Measurements from ENCODE around the gene PROM2. TPM values are rescaled to one million over a fixed set of nuclear protein-coding genes. Genes with fewer than 3 reads are reported as not detected.

The PROM2 gene
- total RNA-seq, 1 experiment from 2014 or later: not detected

GRCh38 chr2:95279435-95280035 lies 5.3 kb downstream of the PROM2 start:
- DNase-seq (ENCODE audit: low read depth): no peak
- in situ Hi-C loops (cut with HindIII; ENCODE audit: low pct_unique_long_range_greater_than_20kb, low sequenced_read_pairs): no loop called here

- in situ Hi-C loops (cut with HindIII; ENCODE audit: low pct_unique_long_range_greater_than_20kb, low sequenced_read_pairs): no loop called here
- no peak for DNase-seq (ENCODE audit: low read depth)
Observed at GRCh38 chr2:95281071-95281470, 6.8 kb downstream of the PROM2 start.

- in situ Hi-C loops (cut with HindIII; ENCODE audit: low pct_unique_long_range_greater_than_20kb, low sequenced_read_pairs): no loop called here
- no peak for DNase-seq (ENCODE audit: low read depth)
Observed at GRCh38 chr2:95281786-95282185, 7.5 kb downstream of the PROM2 start.

GRCh38 chr2:95282458-95282857 lies 8.2 kb downstream of the PROM2 start:
- in situ Hi-C loops (cut with HindIII; ENCODE audit: low pct_unique_long_range_greater_than_20kb, low sequenced_read_pairs): no loop called here
- DNase-seq (ENCODE audit: low read depth): no peak

GRCh38 chr2:95283562-95283961 lies 9.3 kb downstream of the PROM2 start:
- DNase-seq (ENCODE audit: low read depth): no peak
- in situ Hi-C loops (cut with HindIII; ENCODE audit: low pct_unique_long_range_greater_than_20kb, low sequenced_read_pairs): no loop called here

- in situ Hi-C loops (cut with HindIII; ENCODE audit: low pct_unique_long_range_greater_than_20kb, low sequenced_read_pairs): no loop called here
- no peak for DNase-seq (ENCODE audit: low read depth)
Observed at GRCh38 chr2:95284886-95285541, 10.8 kb downstream of the PROM2 start.

GRCh38 chr2:95285542-95285932 lies 11.3 kb downstream of the PROM2 start:
- no peak for DNase-seq (ENCODE audit: low read depth)
- in situ Hi-C loops (cut with HindIII; ENCODE audit: low pct_unique_long_range_greater_than_20kb, low sequenced_read_pairs): no loop called here

GRCh38 chr2:95287336-95287735 lies 13.1 kb downstream of the PROM2 start:
- in situ Hi-C loops (cut with HindIII; ENCODE audit: low pct_unique_long_range_greater_than_20kb, low sequenced_read_pairs): no loop called here
- DNase-seq (ENCODE audit: low read depth): no peak

- no peak for DNase-seq (ENCODE audit: low read depth)
- in situ Hi-C loops (cut with HindIII; ENCODE audit: low pct_unique_long_range_greater_than_20kb, low sequenced_read_pairs): no loop called here
Observed at GRCh38 chr2:95287806-95288205, 13.6 kb downstream of the PROM2 start.

GRCh38 chr2:95289253-95289652 lies 15.0 kb downstream of the PROM2 start:
- in situ Hi-C loops (cut with HindIII; ENCODE audit: low pct_unique_long_range_greater_than_20kb, low sequenced_read_pairs): no loop called here
- DNase-seq (ENCODE audit: low read depth): no peak

- no peak for DNase-seq (ENCODE audit: low read depth)
- in situ Hi-C loops (cut with HindIII; ENCODE audit: low pct_unique_long_range_greater_than_20kb, low sequenced_read_pairs): no loop called here
Observed at GRCh38 chr2:95291222-95291621, 17.0 kb downstream of the PROM2 start.

- no peak for DNase-seq (ENCODE audit: low read depth)
- in situ Hi-C loops (cut with HindIII; ENCODE audit: low pct_unique_long_range_greater_than_20kb, low sequenced_read_pairs): no loop called here
Observed at GRCh38 chr2:95292623-95293260, 18.5 kb downstream of the PROM2 start.

GRCh38 chr2:95294579-95295250 lies 20.5 kb downstream of the PROM2 start:
- in situ Hi-C loops (cut with HindIII; ENCODE audit: low pct_unique_long_range_greater_than_20kb, low sequenced_read_pairs): no loop called here
- no peak for DNase-seq (ENCODE audit: low read depth)

- no peak for DNase-seq (ENCODE audit: low read depth)
- in situ Hi-C loops (cut with HindIII; ENCODE audit: low pct_unique_long_range_greater_than_20kb, low sequenced_read_pairs): no loop called here
Observed at GRCh38 chr2:95295376-95295775, 21.1 kb downstream of the PROM2 start.

- no peak for DNase-seq (ENCODE audit: low read depth)
- in situ Hi-C loops (cut with HindIII; ENCODE audit: low pct_unique_long_range_greater_than_20kb, low sequenced_read_pairs): no loop called here
Observed at GRCh38 chr2:95296011-95296410, 21.8 kb downstream of the PROM2 start.

GRCh38 chr2:95296880-95297487 lies 22.7 kb downstream of the PROM2 start, which contains the start of gene KCNIP3:
Gene KCNIP3 (plus strand): TSS chr2:95297347. CDS start chr2:95297439, 92 bp downstream.
- in situ Hi-C loops (cut with HindIII; ENCODE audit: low pct_unique_long_range_greater_than_20kb, low sequenced_read_pairs): no loop called here
- DNase-seq (ENCODE audit: low read depth): no peak

GRCh38 chr2:95297639-95298395 lies 23.6 kb downstream of the PROM2 start:
- DNase-seq (ENCODE audit: low read depth): no peak
- in situ Hi-C loops (cut with HindIII; ENCODE audit: low pct_unique_long_range_greater_than_20kb, low sequenced_read_pairs): no loop called here

GRCh38 chr2:95298486-95299111 lies 24.4 kb downstream of the PROM2 start:
- DNase-seq (ENCODE audit: low read depth): no peak
- in situ Hi-C loops (cut with HindIII; ENCODE audit: low pct_unique_long_range_greater_than_20kb, low sequenced_read_pairs): no loop called here

All from Caki2 (cell line).